T-cell (primary cell): ENCODE measurements around the gene SAFB. TPM values are rescaled to one million over a fixed set of nuclear protein-coding genes. Genes with fewer than 3 reads are reported as not detected.

Experiments
- ATAC-seq, 4 experiments: fragments of 200-7000 bp in 3 of 4; fragments of 150-1000 bp in 1 of 4; cut with Tn5 transposase; replicated peaks in 1 of 4; 1 replicate in 3 of 4; 2 replicates in 1 of 4; pipeline ENCODE4 v1.10.0; 2021; ENCODE audit warnings: moderate library complexity in 3 of 4, mild to moderate bottlenecking in 2 of 4, moderate number of reproducible peaks in 1 of 4
- CTCF ChIA-PET, 2 donors: fragments of 300-600 bp; sonication (Branson Sonifier 250); formaldehyde crosslinking; loops; one replicate each; lab custom pipeline; 2022; ENCODE audit warnings: antibody characterized with exemption in 2 of 2; lab: Charles Lee
- POLR2A ChIA-PET, 2 donors: fragments of 300-600 bp; sonication (Branson Sonifier 250); formaldehyde crosslinking; loops; one replicate each; lab custom pipeline; 2022; ENCODE audit warnings: antibody characterized with exemption in 2 of 2; lab: Charles Lee
- DNase-seq, 35 experiments: peaks; one replicate each; pipeline versions ENCODE4 v3.0.0 to v3.0.0-alpha.2; 2013 to 2023
- H3K27ac ChIP-seq: one replicate; pipeline ENCODE4 v1.5.1; 2013; ENCODE audit warnings: low read length
- H3K27me3 ChIP-seq, 2 experiments: replicated peaks in 1 of 2; 1 replicate in 1 of 2; 2 replicates in 1 of 2; pipeline versions ENCODE4 v1.6.1 to v1.7.0; 2013; ENCODE audit warnings: low read length in 1 of 2, mixed read lengths in 1 of 2; ENCODE audit not compliant: control insufficient read depth in 2 of 2, insufficient read depth in 2 of 2; ENCODE audit errors: extremely low read depth in 1 of 2
- H3K36me3 ChIP-seq, 2 donors: 1 replicate in 1 of 2; 2 replicates in 1 of 2; pipeline versions ENCODE4 v1.6.1 to v1.7.0; 2013; ENCODE audit warnings: low read length in 1 of 2; ENCODE audit not compliant: control insufficient read depth in 2 of 2, insufficient read depth in 1 of 2; ENCODE audit errors: extremely low read depth in 1 of 2
- H3K4me1 ChIP-seq, 2 experiments: 1 replicate in 1 of 2; 2 replicates in 1 of 2; pipeline versions ENCODE4 v1.6.1 to v1.7.0; 2013; ENCODE audit warnings: low read length in 2 of 2, mixed read lengths in 1 of 2; ENCODE audit not compliant: insufficient read depth in 2 of 2, control insufficient read depth in 1 of 2; ENCODE audit errors: extremely low read depth in 1 of 2
- H3K4me3 ChIP-seq, 2 donors: 1 replicate in 1 of 2; 2 replicates in 1 of 2; pipeline versions ENCODE4 v1.5.1 to v1.7.0; 2013; ENCODE audit warnings: mild to moderate bottlenecking in 2 of 2, low read length in 1 of 2, moderate library complexity in 1 of 2; ENCODE audit not compliant: control insufficient read depth in 1 of 2; ENCODE audit errors: extremely low read depth in 1 of 2
- H3K9me3 ChIP-seq: 2 replicates; pipeline ENCODE4 v1.7.0; 2013
- H3K27ac Mint-ChIP-seq, 2 donors: one replicate each; pipeline ENCODE4 v1.8.0; 2020 to 2021; ENCODE audit warnings: mild to moderate bottlenecking in 2 of 2, mixed read lengths in 2 of 2
- H3K27me3 Mint-ChIP-seq, 2 donors: one replicate each; pipeline ENCODE4 v1.8.0; 2021 to 2022; ENCODE audit warnings: mixed read lengths in 2 of 2
- H3K36me3 Mint-ChIP-seq: one replicate; pipeline ENCODE4 v1.8.0; 2021; ENCODE audit warnings: mixed read lengths
- H3K4me1 Mint-ChIP-seq, 3 donors: one replicate each; pipeline ENCODE4 v1.8.0; 2020 to 2022; ENCODE audit warnings: mixed read lengths in 3 of 3, mild to moderate bottlenecking in 1 of 3
- H3K4me3 Mint-ChIP-seq, 3 donors: one replicate each; pipeline ENCODE4 v1.8.0; 2020 to 2022; ENCODE audit warnings: mild to moderate bottlenecking in 3 of 3, mixed read lengths in 3 of 3, moderate library complexity in 3 of 3
- H3K9me3 Mint-ChIP-seq, 3 donors: one replicate each; pipeline ENCODE4 v1.8.0; 2020 to 2022; ENCODE audit warnings: mixed read lengths in 3 of 3
- WGBS: methylation state at CpG from one replicate; pipeline ENCODE4 v1.1.5; 2013; ENCODE audit warnings: missing lambda C conversion rate; ENCODE audit not compliant: insufficient coverage; 5-methylcytosine and 5-hydroxymethylcytosine counted together
- total RNA-seq, 35 experiments: library from RNA in 6 of 35; stranded (reverse) in 6 of 35; fragments of 120-200 nt in 1 of 35; gene quantifications; one replicate each; pipeline versions ENCODE4 v1.2.1 to v1.2.4 and lab custom pipeline; 2013 to 2026

The SAFB gene
- total RNA-seq, 5 donors from 2014 or later (not counting 1 experiment from before 2014, with no cell fraction given) = 164 to 203 (median 195) TPM

DNA sequence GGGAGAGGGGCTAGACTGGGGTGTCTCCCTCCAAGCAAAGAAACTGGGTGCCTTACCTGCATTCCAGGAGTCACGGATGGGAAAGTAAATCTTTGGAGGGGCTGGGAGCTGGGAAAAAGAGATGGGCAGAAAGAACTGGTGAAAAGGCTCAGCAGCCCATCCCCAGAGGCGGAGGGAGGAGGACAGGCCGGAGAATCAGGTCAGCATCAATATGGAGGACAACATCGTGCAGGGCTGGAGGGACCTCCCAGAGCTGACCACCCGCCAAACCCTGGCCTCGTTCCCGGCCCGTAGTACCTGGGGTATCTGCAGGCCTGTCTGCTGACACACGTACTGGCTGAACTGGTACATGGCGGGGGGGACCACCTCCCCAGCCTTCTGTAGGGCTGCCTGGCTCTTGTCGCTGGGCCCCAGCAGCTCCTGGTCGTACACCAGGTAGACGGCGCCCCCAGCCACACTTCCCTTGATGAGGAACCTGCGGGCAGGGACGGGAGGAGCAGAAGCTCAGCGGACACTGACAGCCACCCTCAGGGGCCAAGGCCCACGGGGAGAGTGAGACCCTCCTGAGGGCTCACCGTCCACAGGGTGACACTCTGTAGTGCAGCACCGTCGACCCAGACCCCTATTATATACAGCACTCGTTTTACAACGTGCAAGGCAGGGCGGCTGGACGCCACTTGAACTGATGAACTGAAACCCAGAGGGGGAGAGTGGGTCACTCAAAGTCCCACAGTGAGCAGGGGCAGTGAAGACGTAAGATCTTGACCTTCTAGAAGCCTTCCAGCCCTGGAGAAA lies 56.6 kb downstream of the SAFB start:
- WGBS = 40% methylated on average over 21 of the region's 26 CpGs
- ChIA-PET POLR2A (no interaction called here), CTCF (no interaction called here)
- Histone ChIP-seq H3K27ac (peak overlapping the region; percentile 99), H3K36me3 (peaks cover 3% of the 10 kb centered on the region in 2 donors), H3K4me3 (peak overlapping the region; percentile 79 to 80), H3K4me1 (peaks cover 5 to 25% of the 10 kb centered on the region in 2 experiments), H3K27me3 (no peaks in the 10 kb centered on the region), H3K9me3 (no peaks in the 10 kb centered on the region)
- Mint-ChIP-seq H3K4me3 (peak overlapping the region; percentile 84 to 97 (median 90)), H3K27ac (peak overlapping the region; percentile 97 to 100), H3K4me1 (peaks cover 28 to 32% (median 32%) of the 10 kb centered on the region in 3 donors), H3K9me3 (no peaks in the 10 kb centered on the region), H3K27me3 (no peaks in the 10 kb centered on the region), H3K36me3 (no peaks in the 10 kb centered on the region)
- DNase-seq (no peak), ATAC-seq (no peak)

DNA sequence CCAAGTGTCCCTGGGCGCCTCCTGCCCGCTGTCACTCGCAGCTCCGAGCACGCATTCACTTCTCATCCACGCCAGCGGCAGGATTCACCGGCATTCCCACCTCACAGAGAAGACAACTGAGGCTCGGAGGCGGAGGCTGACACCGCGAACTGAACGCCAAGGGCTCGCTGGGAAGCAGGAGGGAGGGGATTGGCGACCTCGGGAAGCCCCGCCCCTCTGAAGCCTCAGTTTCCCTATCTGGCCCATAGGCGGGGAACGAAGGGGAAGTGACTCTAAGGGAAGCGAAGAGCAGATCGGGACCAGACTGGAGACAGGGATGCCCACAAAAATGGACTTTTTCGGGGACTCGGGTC lies 57.2 kb downstream of the SAFB start:
- no peak for DNase-seq
- Mint-ChIP-seq H3K27me3 (no peaks in the 10 kb centered on the region), H3K9me3 (no peaks in the 10 kb centered on the region), H3K4me1 (peaks cover 28 to 32% (median 32%) of the 10 kb centered on the region in 3 donors), H3K27ac (peak overlapping the region; percentile 97 to 100), H3K36me3 (no peaks in the 10 kb centered on the region), H3K4me3 (peak overlapping the region; percentile 84 to 97 (median 90))
- 0% methylated on average over 14 of the region's 23 CpGs for WGBS
- POLR2A ChIA-PET = no interaction called here
- CTCF ChIA-PET = no interaction called here
- no peak for ATAC-seq
- H3K27me3 ChIP-seq = no peaks in the 10 kb centered on the region
- H3K4me1 ChIP-seq = peaks cover 5 to 25% of the 10 kb centered on the region in 2 experiments
- peak overlapping the region; percentile 79 to 80 for H3K4me3 ChIP-seq
- H3K9me3 ChIP-seq = no peaks in the 10 kb centered on the region
- H3K27ac ChIP-seq = peak overlapping the region; percentile 99
- H3K36me3 ChIP-seq = peaks cover 3% of the 10 kb centered on the region in 2 donors

DNA sequence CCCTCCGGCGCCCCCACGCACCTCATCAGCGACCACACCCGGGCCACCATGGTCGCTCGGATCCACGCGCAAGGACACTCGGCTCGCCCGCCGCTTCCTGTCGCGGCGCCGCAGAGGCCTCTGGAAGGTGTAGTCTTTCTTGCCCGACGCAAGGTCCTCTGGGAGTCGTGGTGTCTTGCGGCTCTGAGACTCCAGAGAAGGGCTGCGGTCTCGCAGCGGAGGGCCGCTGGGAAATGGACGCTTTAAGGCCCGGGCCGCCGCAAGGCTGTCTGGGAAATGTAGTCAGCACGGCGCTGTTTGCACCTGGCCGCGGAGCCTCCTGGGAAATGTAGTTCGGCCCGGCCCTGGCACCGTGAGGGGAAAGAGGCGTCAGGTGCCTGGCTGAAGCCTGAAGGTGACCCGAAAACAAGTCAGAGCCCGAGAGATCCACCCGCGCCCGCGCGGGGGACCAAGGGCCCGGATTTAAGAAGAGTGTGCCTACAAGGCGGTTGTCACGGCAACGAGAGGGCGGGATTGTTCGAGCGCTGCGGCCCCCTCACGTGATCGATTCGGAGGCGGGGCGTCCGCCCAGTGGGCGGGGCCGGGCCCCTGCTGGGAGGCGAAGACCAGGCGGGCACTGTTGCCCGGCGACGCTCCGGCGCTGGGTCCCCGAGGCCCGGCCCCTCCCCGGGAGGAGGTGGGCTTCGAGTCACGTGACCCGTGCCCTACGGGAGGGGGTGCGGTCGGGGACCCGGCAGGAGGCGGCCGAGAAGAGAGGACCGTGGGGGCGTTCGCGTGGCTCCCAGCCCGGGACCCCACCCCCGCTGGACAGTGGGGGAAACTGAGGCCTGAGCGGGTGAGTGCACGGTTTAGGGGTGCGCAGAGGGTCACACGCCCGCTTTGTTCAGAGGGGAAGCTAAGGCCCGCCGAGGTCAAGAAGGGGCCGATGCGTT lies 57.8 kb downstream of the SAFB start, which contains the start of the genes HSD11B1L and MICOS13:
HSD11B1L (plus strand) TSS at position 591 of the 932 bp plus-strand sequence. CDS start 3,806 bp downstream, outside the sequence.
MICOS13 (minus strand) TSS at position 80 of the 932 bp plus-strand sequence; CDS start at position 50, 30 bp downstream.
- H3K27me3 ChIP-seq = no peaks in the 10 kb centered on the region
- H3K27ac ChIP-seq = peak within 1 kb of the TSS; percentile 99
- peak within 1 kb of the TSS; percentile 79 to 80 for H3K4me3 ChIP-seq
- H3K9me3 ChIP-seq = no peaks in the 10 kb centered on the region
- Mint-ChIP-seq H3K4me3 (peak within 1 kb of the TSS; percentile 84 to 97 (median 90)), H3K27me3 (no peaks in the 10 kb centered on the region), H3K4me1 (peaks cover 28 to 32% (median 32%) of the 10 kb centered on the region in 3 donors), H3K27ac (peak within 1 kb of the TSS; percentile 97 to 100), H3K36me3 (no peaks in the 10 kb centered on the region), H3K9me3 (no peaks in the 10 kb centered on the region)
- H3K36me3 ChIP-seq = peaks cover 3% of the 10 kb centered on the region in 2 donors
- peak; percentile 94 to 96 (median 95) for ATAC-seq
- ChIA-PET POLR2A (no interaction called here), CTCF (no interaction called here)
- H3K4me1 ChIP-seq = peaks cover 5 to 25% of the 10 kb centered on the region in 2 experiments
- under 1% methylated on average over 90 of the region's 94 CpGs for WGBS
- peak; percentile 96 to 99 (median 99) for DNase-seq

DNA sequence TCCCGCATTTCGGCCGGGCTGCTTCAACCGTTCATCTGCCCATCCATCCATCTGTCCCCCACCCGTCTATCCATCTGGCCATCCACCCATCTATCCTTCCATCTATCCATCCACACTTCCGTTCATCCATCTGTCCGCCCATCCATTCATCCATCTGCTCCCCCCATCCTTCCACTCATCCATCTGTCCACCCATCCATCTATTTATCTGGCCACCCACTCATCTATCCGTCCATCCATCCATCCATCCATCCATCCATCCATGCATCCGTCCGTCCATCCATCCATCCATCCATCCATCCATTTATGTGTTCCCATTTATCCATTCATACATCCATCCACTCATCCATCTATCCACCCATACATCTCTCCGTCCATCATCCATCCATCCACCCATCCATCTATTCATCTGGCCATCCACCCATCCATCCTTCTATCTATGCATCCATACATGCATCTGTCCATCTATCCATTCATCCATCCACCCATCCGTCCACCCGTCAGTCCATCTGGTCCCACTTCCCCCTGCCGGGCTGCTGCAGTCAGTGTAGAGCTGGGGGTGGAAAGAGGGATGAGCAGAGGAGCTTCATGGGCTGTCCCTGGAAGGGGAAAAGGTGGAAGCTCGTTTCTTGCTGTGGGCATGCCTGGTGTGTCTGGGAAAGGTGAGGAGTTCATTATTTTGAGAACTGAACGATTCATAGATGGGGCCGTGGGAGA lies 58.7 kb downstream of the SAFB start:
- H3K4me1 Mint-ChIP-seq = peaks cover 31 to 40% (median 36%) of the 10 kb centered on the region in 3 donors
- peak overlapping the region; percentile 50 to 84 (median 56) for H3K4me3 Mint-ChIP-seq
- Histone ChIP-seq H3K4me1 (peaks cover 5 to 31% of the 10 kb centered on the region in 2 experiments), H3K27ac (no peak overlapping the region), H3K9me3 (no peaks in the 10 kb centered on the region), H3K36me3 (peaks cover 3% of the 10 kb centered on the region in 2 donors), H3K27me3 (no peaks in the 10 kb centered on the region), H3K4me3 (peak overlapping the region; percentile 79 to 80)
- ChIA-PET POLR2A (no interaction called here), CTCF (no interaction called here)
- no peaks in the 10 kb centered on the region for H3K36me3 Mint-ChIP-seq
- ATAC-seq (no peak), DNase-seq (no peak)
- peak overlapping the region; percentile 52 to 64 for H3K27ac Mint-ChIP-seq
- WGBS = 70% methylated on average over 14 of the region's 17 CpGs
- no peaks in the 10 kb centered on the region for H3K27me3 Mint-ChIP-seq
- H3K9me3 Mint-ChIP-seq = no peaks in the 10 kb centered on the region

DNA sequence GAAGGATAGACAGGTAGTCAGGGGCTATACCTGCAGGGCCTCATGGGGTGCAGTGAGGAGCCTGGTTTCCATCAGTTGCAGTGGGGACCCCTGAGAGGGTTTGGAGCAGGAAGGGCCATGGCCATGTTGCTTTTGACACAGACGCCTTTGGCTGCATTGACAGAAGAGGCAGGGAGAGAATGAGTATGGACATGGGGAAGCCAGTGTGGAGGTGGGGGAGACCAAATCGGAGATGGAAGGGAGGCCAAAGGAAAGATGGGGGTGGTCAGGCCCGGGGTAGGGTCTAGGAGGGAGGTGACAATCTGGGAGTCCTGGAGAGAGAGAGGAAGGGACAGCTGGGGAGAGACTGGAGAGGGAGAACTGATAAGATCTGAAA lies 59.2 kb downstream of the SAFB start:
- H3K36me3 Mint-ChIP-seq = no peaks in the 10 kb centered on the region
- DNase-seq = no peak

More for the DNA sequence above, 59.2 kb downstream of the SAFB start:
- Histone ChIP-seq H3K4me3 (no peak overlapping the region), H3K27ac (no peak overlapping the region), H3K9me3 (no peaks in the 10 kb centered on the region), H3K27me3 (no peaks in the 10 kb centered on the region), H3K36me3 (peaks cover 3% of the 10 kb centered on the region in 2 donors), H3K4me1 (peaks cover 5 to 36% of the 10 kb centered on the region in 2 experiments)
- WGBS = 95% methylated on average over 3 of the region's 3 CpGs
- Mint-ChIP-seq H3K4me3 (peak overlapping the region; percentile 50 to 84 (median 56)), H3K27ac (peak overlapping the region; percentile 12 to 60), H3K9me3 (no peaks in the 10 kb centered on the region), H3K27me3 (no peaks in the 10 kb centered on the region), H3K4me1 (peaks cover 31 to 41% (median 38%) of the 10 kb centered on the region in 3 donors)
- no peak for ATAC-seq
- ChIA-PET POLR2A (no interaction called here), CTCF (no interaction called here)
